IPS-18a (cell line): ENCODE results near the gene LRP1B.

Source experiments
- H3K27ac ChIP-seq: one replicate; pipeline ENCODE4 v1.5.1; 2013; ENCODE audit warnings: low read length
- H3K27me3 ChIP-seq: one replicate; pipeline ENCODE4 v1.6.1; 2013; ENCODE audit warnings: mild to moderate bottlenecking, low read length; ENCODE audit not compliant: control insufficient read depth, insufficient read depth
- H3K36me3 ChIP-seq: one replicate; pipeline ENCODE4 v1.6.1; 2013; ENCODE audit warnings: low read depth, low read length; ENCODE audit not compliant: control insufficient read depth
- H3K4me1 ChIP-seq: one replicate; pipeline ENCODE4 v1.6.1; 2013; ENCODE audit warnings: low read depth, low read length; ENCODE audit not compliant: control insufficient read depth
- H3K4me3 ChIP-seq: one replicate; pipeline ENCODE4 v1.5.1; 2013; ENCODE audit warnings: low read length
- H3K9ac ChIP-seq: one replicate; pipeline ENCODE4 v1.6.1; 2013; ENCODE audit warnings: mild to moderate bottlenecking, low read length, moderate library complexity
- H3K9me3 ChIP-seq: one replicate; pipeline ENCODE4 v1.6.1; 2013; ENCODE audit warnings: low read depth, low read length; ENCODE audit not compliant: control insufficient read depth

The LRP1B gene

DNA sequence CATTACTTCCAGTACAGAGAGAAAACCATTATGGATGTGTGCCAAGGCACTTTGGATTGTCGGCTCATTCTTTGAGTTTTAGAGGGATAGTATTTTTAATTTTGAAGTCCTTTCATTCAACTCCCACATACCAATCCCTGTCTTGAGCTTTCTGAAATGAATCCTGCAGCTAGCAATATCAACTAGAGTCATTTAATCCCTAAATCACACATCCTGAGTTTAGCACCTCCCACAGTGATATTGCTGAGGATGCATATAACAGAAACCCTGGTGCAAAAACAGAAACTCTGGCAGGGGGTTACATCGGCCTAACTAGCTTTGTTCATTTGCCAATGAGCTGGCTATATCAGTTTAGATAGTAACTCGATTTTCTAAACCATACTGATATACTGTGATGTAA is 427.3 kb downstream of the LRP1B start:
- no peaks in the 10 kb centered on the region for H3K27me3 ChIP-seq
- H3K4me3 ChIP-seq = no peak overlapping the region
- H3K27ac ChIP-seq = no peak overlapping the region

GRCh38 chr2:141701618-141702017 is 429.2 kb downstream of the LRP1B start:
- no peaks in the 10 kb centered on the region for H3K27me3 ChIP-seq
- no peak overlapping the region for H3K27ac ChIP-seq
- H3K4me3 ChIP-seq = no peak overlapping the region
- no peaks in the 10 kb centered on the region for H3K36me3 ChIP-seq
- peaks cover 3% of the 10 kb centered on the region for H3K4me1 ChIP-seq
- no peak overlapping the region for H3K9ac ChIP-seq
- no peaks in the 10 kb centered on the region for H3K9me3 ChIP-seq

More for the DNA sequence above, 427.3 kb downstream of the LRP1B start:
- H3K36me3 ChIP-seq = no peaks in the 10 kb centered on the region
- H3K9me3 ChIP-seq = no peaks in the 10 kb centered on the region
- H3K9ac ChIP-seq = no peak overlapping the region
- peaks cover 3% of the 10 kb centered on the region for H3K4me1 ChIP-seq

DNA sequence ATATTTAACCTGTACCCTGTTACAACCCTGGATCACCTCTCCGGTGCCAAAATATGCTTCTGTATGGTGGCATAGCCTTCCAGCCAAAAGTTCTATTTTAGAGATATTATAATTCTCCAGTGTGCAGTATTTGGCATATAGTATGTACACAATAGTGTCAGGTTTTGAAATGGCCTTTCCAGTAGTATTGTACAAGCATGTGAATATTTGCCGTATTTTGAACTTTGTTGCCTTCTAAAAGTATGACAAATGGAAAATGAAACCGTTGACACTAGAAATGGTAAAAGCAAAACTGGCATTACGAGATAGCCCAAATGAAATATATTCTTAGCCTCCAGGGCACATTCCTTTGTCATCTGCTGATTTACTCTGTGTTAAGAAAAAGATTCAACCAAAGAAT is 431.2 kb downstream of the LRP1B start:
- Histone ChIP-seq H3K36me3 (no peaks in the 10 kb centered on the region), H3K4me1 (peaks cover 3% of the 10 kb centered on the region), H3K27ac (no peak overlapping the region), H3K4me3 (no peak overlapping the region), H3K27me3 (no peaks in the 10 kb centered on the region), H3K9me3 (no peaks in the 10 kb centered on the region), H3K9ac (no peak overlapping the region)

DNA sequence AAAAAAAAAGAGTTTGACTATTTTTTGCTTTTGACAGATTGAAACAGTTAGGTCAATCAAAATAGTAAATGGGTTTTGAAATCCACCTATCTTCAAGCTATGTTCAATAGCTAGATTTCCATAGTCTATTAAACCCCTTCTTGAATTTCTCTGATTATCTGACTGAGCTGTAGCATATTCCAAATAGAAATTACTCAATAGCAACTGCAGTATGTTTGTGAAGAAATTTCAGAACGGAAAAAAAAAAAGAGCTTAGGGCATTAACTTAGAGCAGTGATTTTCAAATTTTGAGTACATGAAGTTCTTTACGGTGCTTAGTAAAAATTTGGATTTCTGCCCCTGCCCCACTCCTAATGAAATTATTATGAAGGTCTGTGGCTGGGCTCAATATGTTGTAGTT is 432.3 kb downstream of the LRP1B start:
- Histone ChIP-seq H3K27ac (no peak overlapping the region), H3K9me3 (no peaks in the 10 kb centered on the region), H3K4me1 (peaks cover 3% of the 10 kb centered on the region), H3K36me3 (no peaks in the 10 kb centered on the region), H3K4me3 (no peak overlapping the region), H3K27me3 (no peaks in the 10 kb centered on the region), H3K9ac (no peak overlapping the region)

DNA sequence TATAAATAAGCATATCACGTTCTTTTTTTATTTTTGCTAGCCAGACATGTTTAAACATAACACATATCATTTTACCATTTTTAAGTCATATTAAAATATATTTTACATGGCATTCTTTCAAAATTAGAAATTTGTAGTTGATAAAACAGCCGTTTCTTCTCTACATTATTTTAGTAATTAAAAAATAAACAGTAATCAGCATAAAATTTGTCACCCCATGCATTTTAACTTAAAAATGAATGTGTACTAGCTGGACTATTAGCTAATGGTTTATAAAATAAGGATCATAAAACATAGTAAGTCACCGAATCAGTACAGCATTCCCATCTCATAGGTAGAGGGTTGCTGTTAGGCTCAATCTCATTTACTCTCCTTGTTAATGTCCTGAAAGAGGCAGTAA is 433.8 kb downstream of the LRP1B start:
- Histone ChIP-seq H3K27ac (no peak overlapping the region), H3K36me3 (no peaks in the 10 kb centered on the region), H3K27me3 (no peaks in the 10 kb centered on the region), H3K4me3 (no peak overlapping the region), H3K9me3 (peaks cover 3% of the 10 kb centered on the region), H3K4me1 (peaks cover 3% of the 10 kb centered on the region), H3K9ac (no peak overlapping the region)

DNA sequence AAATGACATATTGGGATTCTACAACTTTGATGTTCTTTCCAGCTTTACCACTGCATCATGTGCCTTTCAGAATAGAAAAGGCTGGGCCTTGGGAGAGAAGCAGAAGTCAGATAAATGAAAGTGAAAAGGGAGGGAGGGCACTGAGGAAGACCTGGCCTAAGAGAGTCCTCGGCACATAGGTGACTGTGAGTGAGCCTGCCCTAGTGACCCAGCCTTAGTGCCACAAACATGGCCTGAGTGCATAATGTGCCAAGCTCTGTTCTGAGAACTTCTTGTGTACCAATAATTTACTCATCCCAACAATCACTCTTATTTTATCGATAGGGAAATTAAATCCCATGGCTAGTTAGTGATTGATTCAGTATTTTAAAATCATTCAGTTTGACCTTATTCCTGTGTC is 436.6 kb downstream of the LRP1B start:
- no peaks in the 10 kb centered on the region for H3K27me3 ChIP-seq
- peaks cover 3% of the 10 kb centered on the region for H3K9me3 ChIP-seq
- H3K4me1 ChIP-seq = peaks cover 3% of the 10 kb centered on the region
- no peaks in the 10 kb centered on the region for H3K36me3 ChIP-seq
- H3K9ac ChIP-seq = no peak overlapping the region
- H3K4me3 ChIP-seq = no peak overlapping the region
- H3K27ac ChIP-seq = no peak overlapping the region

- no peaks in the 10 kb centered on the region for H3K4me1 ChIP-seq
- H3K27ac ChIP-seq = no peak overlapping the region
- no peak overlapping the region for H3K9ac ChIP-seq
- H3K27me3 ChIP-seq = no peaks in the 10 kb centered on the region
- no peak overlapping the region for H3K4me3 ChIP-seq
- H3K9me3 ChIP-seq = peaks cover 3% of the 10 kb centered on the region
- no peaks in the 10 kb centered on the region for H3K36me3 ChIP-seq
These were observed 438.0 kb downstream of the LRP1B start for GRCh38 chr2:141692829-141693228.

DNA sequence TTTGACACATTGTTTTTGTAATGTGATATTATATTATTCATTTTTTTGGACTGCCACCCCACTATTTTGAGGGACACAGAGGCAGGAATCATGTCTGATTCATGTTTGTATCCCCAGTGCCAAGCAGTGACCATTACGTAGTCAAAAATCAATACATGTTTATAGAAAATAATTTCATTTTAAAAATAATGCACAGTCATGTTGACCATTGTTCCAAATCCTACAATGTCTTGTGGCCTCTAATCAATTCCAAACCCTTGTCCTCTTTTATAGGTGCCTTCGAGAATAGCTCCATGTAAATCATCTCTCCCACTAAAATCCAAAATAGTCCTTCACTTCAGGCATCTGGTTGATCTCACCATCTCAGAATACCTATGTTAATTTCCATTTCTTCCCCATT is 454.7 kb downstream of the LRP1B start:
- Histone ChIP-seq H3K9ac (no peak overlapping the region), H3K36me3 (no peaks in the 10 kb centered on the region), H3K4me3 (no peak overlapping the region), H3K27ac (no peak overlapping the region), H3K9me3 (no peaks in the 10 kb centered on the region), H3K27me3 (no peaks in the 10 kb centered on the region), H3K4me1 (no peaks in the 10 kb centered on the region)

DNA sequence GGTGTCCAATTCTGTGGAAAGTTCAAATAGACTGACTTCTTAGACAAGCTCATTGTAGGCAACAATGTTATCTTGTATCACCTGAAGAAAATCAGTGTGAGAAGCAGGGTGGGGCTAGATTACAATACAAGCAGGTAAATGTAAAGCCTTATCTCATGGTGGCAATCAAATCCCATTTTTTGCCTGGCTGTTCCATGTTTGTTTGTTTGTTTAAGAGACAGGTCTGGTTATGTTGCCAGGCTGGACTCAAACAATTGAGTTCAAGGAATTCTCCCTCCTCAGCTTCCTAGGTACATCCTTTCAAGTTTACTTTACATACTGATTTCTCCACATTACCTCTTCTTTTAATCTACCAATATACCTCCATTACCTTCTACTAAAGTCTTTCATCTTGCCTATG is 464.6 kb downstream of the LRP1B start:
- Histone ChIP-seq H3K9me3 (no peaks in the 10 kb centered on the region), H3K9ac (no peak overlapping the region), H3K27ac (no peak overlapping the region), H3K27me3 (no peaks in the 10 kb centered on the region), H3K4me1 (no peaks in the 10 kb centered on the region), H3K36me3 (no peaks in the 10 kb centered on the region), H3K4me3 (no peak overlapping the region)

DNA sequence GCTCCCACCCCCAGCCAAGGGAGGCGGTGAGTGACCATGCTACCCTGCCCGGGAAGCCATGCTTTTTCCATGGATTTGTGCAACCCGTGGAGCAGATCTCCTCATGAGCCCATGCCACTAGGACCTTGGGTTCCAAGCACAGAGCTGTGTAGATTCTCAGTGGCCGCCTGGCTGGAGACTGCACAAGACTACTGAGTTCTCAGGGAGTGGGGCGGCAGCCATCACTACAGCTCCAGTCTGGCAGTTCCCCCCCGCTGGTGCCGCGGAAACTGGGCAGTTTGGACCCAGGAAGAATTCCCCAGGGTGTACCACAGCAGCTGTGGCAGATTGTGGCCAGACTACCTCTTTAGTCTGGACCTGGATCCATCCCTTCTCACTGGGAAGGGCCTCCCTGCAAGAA is 470.6 kb downstream of the LRP1B start:
- Histone ChIP-seq H3K9ac (no peak overlapping the region), H3K36me3 (no peaks in the 10 kb centered on the region)

GRCh38 chr2:141654311-141654710 is 476.5 kb downstream of the LRP1B start:
- H3K27ac ChIP-seq = no peak overlapping the region

More for the DNA sequence above, 470.6 kb downstream of the LRP1B start:
- Histone ChIP-seq H3K4me3 (no peak overlapping the region), H3K9me3 (no peaks in the 10 kb centered on the region), H3K27me3 (no peaks in the 10 kb centered on the region), H3K4me1 (no peaks in the 10 kb centered on the region), H3K27ac (no peak overlapping the region)

GRCh38 chr2:141653184-141653583 is 477.6 kb downstream of the LRP1B start:
- H3K9ac ChIP-seq = no peak overlapping the region
- H3K27me3 ChIP-seq = no peaks in the 10 kb centered on the region
- H3K4me1 ChIP-seq = no peaks in the 10 kb centered on the region

More at GRCh38 chr2:141654311-141654710, 476.5 kb downstream of the LRP1B start:
- Histone ChIP-seq H3K27me3 (no peaks in the 10 kb centered on the region), H3K9ac (no peak overlapping the region), H3K4me1 (no peaks in the 10 kb centered on the region), H3K4me3 (no peak overlapping the region), H3K36me3 (no peaks in the 10 kb centered on the region), H3K9me3 (no peaks in the 10 kb centered on the region)

More at GRCh38 chr2:141653184-141653583, 477.6 kb downstream of the LRP1B start:
- no peak overlapping the region for H3K4me3 ChIP-seq
- H3K9me3 ChIP-seq = no peaks in the 10 kb centered on the region
- no peak overlapping the region for H3K27ac ChIP-seq
- H3K36me3 ChIP-seq = no peaks in the 10 kb centered on the region
